Measurements from ENCODE around the gene PWP1.
"Not testable (repeated sequence)": the region's sequence is repeated elsewhere in the genome, so short reads cannot be mapped to it uniquely, and the experiment has no call there.

Gene PWP1

GRCh38 chr12:107668320-107669098 lies 17.1 kb upstream of the PWP1 start:
- DNase-seq (ENCODE audit: low spot score) = no peak

- DNase-seq (ENCODE audit: low spot score) = no peak
Measured at GRCh38 chr12:107669946-107670345, 15.7 kb upstream of the PWP1 start.

- no peak for DNase-seq (ENCODE audit: low spot score)
Measured at GRCh38 chr12:107670999-107671643, 14.5 kb upstream of the PWP1 start.

- no peak for DNase-seq (ENCODE audit: low spot score)
Measured at GRCh38 chr12:107677671-107678070, 7.9 kb upstream of the PWP1 start.

GRCh38 chr12:107679336-107679735 lies 6.3 kb upstream of the PWP1 start:
- DNase-seq (ENCODE audit: low spot score) = no peak

- DNase-seq (ENCODE audit: low spot score) = no peak
Measured at GRCh38 chr12:107681455-107681835, 4.2 kb upstream of the PWP1 start.

- DNase-seq (ENCODE audit: low spot score) = no peak
Measured at GRCh38 chr12:107681836-107682820, 3.5 kb upstream of the PWP1 start.

- no peak for DNase-seq (ENCODE audit: low spot score)
Measured at GRCh38 chr12:107684029-107684795, 1.4 kb upstream of the PWP1 start.

- DNase-seq (ENCODE audit: low spot score) = no peak
Measured at GRCh38 chr12:107684990-107685359, 624 bp upstream of the PWP1 start.

- not testable (repeated sequence) for DNase-seq (ENCODE audit: low spot score)
Measured at GRCh38 chr12:107695772-107696171, 10.2 kb downstream of the PWP1 start.

GRCh38 chr12:107702106-107702505 lies 16.5 kb downstream of the PWP1 start:
- DNase-seq (ENCODE audit: low spot score) = no peak

- no peak for DNase-seq (ENCODE audit: low spot score)
Measured at GRCh38 chr12:107704041-107704440, 18.4 kb downstream of the PWP1 start.

GRCh38 chr12:107705522-107705921 lies 19.9 kb downstream of the PWP1 start:
- not testable (repeated sequence) for DNase-seq (ENCODE audit: low spot score)

- DNase-seq (ENCODE audit: low spot score) = no peak
Measured at GRCh38 chr12:107715780-107716179, 30.2 kb downstream of the PWP1 start.

- DNase-seq (ENCODE audit: low spot score) = no peak
Measured at GRCh38 chr12:107718606-107719005, 33.0 kb downstream of the PWP1 start.

- not testable (repeated sequence) for DNase-seq (ENCODE audit: low spot score)
Measured at GRCh38 chr12:107727327-107727726, 41.7 kb downstream of the PWP1 start.

GRCh38 chr12:107727742-107728141 lies 42.1 kb downstream of the PWP1 start:
- DNase-seq (ENCODE audit: low spot score) = not testable (repeated sequence)

- no peak for DNase-seq (ENCODE audit: low spot score)
Measured at GRCh38 chr12:107730618-107731341, 45.2 kb downstream of the PWP1 start.

- DNase-seq (ENCODE audit: low spot score) = no peak
Measured at GRCh38 chr12:107731366-107731765, 45.8 kb downstream of the PWP1 start.

GRCh38 chr12:107732365-107732764 lies 46.8 kb downstream of the PWP1 start:
- DNase-seq (ENCODE audit: low spot score) = no peak

GRCh38 chr12:107734139-107734538 lies 48.5 kb downstream of the PWP1 start:
- no peak for DNase-seq (ENCODE audit: low spot score)
